Measurements from ENCODE around the gene APOA1. TPM values are rescaled to one million over a fixed set of nuclear protein-coding genes. Genes with fewer than 3 reads are reported as not detected.

Gene APOA1
- total RNA-seq, 1 donor from 2014 or later = 9,787 TPM

- DNase-seq (ENCODE audit: low spot score) = no peak
- ATAC-seq = peak; percentile 7
Measured at GRCh38 chr11:116791813-116792143, 45.6 kb downstream of the APOA1 start, which contains the start of gene APOA5. Gene APOA5 (minus strand): TSS chr11:116791879. CDS start chr11:116791860, 19 bp downstream.

- peak; percentile 81 for DNase-seq (ENCODE audit: low spot score)
- peak; percentile 55 for ATAC-seq
Measured at GRCh38 chr11:116791002-116791812, 46.2 kb downstream of the APOA1 start.

GRCh38 chr11:116790167-116791001 is 47.0 kb downstream of the APOA1 start:
- DNase-seq (ENCODE audit: low spot score) = peak; percentile 56
- no peak for ATAC-seq

GRCh38 chr11:116788975-116789374 is 48.4 kb downstream of the APOA1 start:
- DNase-seq (ENCODE audit: low spot score) (no peak), ATAC-seq (peak; percentile 0)

GRCh38 chr11:116788534-116788933 is 48.9 kb downstream of the APOA1 start:
- DNase-seq (ENCODE audit: low spot score) = peak; percentile 52
- peak; percentile 0 for ATAC-seq

GRCh38 chr11:116787786-116788486 is 49.5 kb downstream of the APOA1 start, which contains the start of gene ZPR1:
Gene ZPR1 (minus strand): TSS chr11:116788023. CDS start chr11:116787990, 33 bp downstream.
- DNase-seq (ENCODE audit: low spot score) (peak; percentile 91), ATAC-seq (peak; percentile 55)

- DNase-seq (ENCODE audit: low spot score) = no peak
- no peak for ATAC-seq
Measured at GRCh38 chr11:116787436-116787785, 50.0 kb downstream of the APOA1 start.

- no peak for ATAC-seq
Measured at GRCh38 chr11:116786966-116787365, 50.5 kb downstream of the APOA1 start.

GRCh38 chr11:116786326-116786725 is 51.1 kb downstream of the APOA1 start:
- DNase-seq (ENCODE audit: low spot score) (no peak), ATAC-seq (no peak)

More at GRCh38 chr11:116786966-116787365, 50.5 kb downstream of the APOA1 start:
- no peak for DNase-seq (ENCODE audit: low spot score)

Other genes starting within 250 kb of the APOA1 start
- 4.7 TPM for gene BUD13, start 64.6 kb downstream of the APOA1 start, total RNA-seq
- gene ZPR1, start 49.6 kb downstream of the APOA1 start, total RNA-seq = 53.4 TPM
- gene APOA5, start 45.7 kb downstream of the APOA1 start, total RNA-seq = 757 TPM
- 102 TPM for gene APOA4, start 14.3 kb downstream of the APOA1 start, total RNA-seq
- gene APOC3, start 7.7 kb downstream of the APOA1 start, total RNA-seq = 11,492 TPM

All from left lobe of liver (tissue), 2 donors.